Small intestine (tissue), 7 donors: ENCODE results near the gene PDE11A. TPM values are rescaled to one million over a fixed set of nuclear protein-coding genes. Genes with fewer than 3 reads are reported as not detected.

ENCODE experiments used
- DNase-seq, 2 donors: peaks; one replicate each; pipeline versions ENCODE4 v3.0.0 to v3.0.0-alpha.2; 2013
- FAIRE-seq: peaks from 2 replicates; lab custom pipeline; 2012; peaks lifted over from hg19 to GRCh38; lab: Jason Lieb, UNC
- H3K27ac ChIP-seq, 3 donors: one replicate each; pipeline ENCODE4 v1.5.1; 2013; ENCODE audit warnings: low read length in 2 of 3, mild to moderate bottlenecking in 2 of 3, control low read depth in 1 of 3, inconsistent platforms in 1 of 3, low read depth in 1 of 3, moderate library complexity in 1 of 3
- H3K27me3 ChIP-seq, 3 donors: one replicate each; pipeline ENCODE4 v1.6.1; 2013; ENCODE audit warnings: low read length in 3 of 3, inconsistent platforms in 1 of 3; ENCODE audit not compliant: control insufficient read depth in 3 of 3, insufficient read depth in 3 of 3
- H3K36me3 ChIP-seq, 3 donors: one replicate each; pipeline ENCODE4 v1.6.1; 2013; ENCODE audit warnings: low read length in 3 of 3, inconsistent platforms in 1 of 3, low read depth in 1 of 3, mild to moderate bottlenecking in 1 of 3, moderate library complexity in 1 of 3; ENCODE audit not compliant: control insufficient read depth in 3 of 3, insufficient read depth in 2 of 3
- H3K4me1 ChIP-seq, 3 donors: one replicate each; pipeline ENCODE4 v1.6.1; 2013; ENCODE audit warnings: low read length in 2 of 3, inconsistent platforms in 1 of 3, low read depth in 1 of 3, mild to moderate bottlenecking in 1 of 3, moderate library complexity in 1 of 3; ENCODE audit not compliant: control insufficient read depth in 3 of 3, insufficient read depth in 2 of 3
- H3K4me3 ChIP-seq, 3 donors: one replicate each; pipeline ENCODE4 v1.5.1; 2013; ENCODE audit warnings: low read length in 3 of 3, control low read depth in 1 of 3, inconsistent platforms in 1 of 3, low read depth in 1 of 3, mild to moderate bottlenecking in 1 of 3, moderate library complexity in 1 of 3
- H3K9me3 ChIP-seq, 2 donors: one replicate each; pipeline ENCODE4 v1.6.1; 2013; ENCODE audit warnings: low read depth in 1 of 2, low read length in 1 of 2; ENCODE audit not compliant: control insufficient read depth in 2 of 2, insufficient read depth in 1 of 2
- WGBS, 3 donors: extraction: QIAGEN DNeasy Blood & Tissue Kit; methylation state at CpG; one replicate each; pipeline ENCODE4 v1.1.7; 2013; 5-methylcytosine and 5-hydroxymethylcytosine counted together
- polyA plus RNA-seq, 4 donors: library from polyadenylated mRNA; stranded (reverse) in 3 of 4; unstranded in 1 of 4; fragments of 200-250 nt in 3 of 4; fragments of 120-200 nt in 1 of 4; gene quantifications; one replicate each; pipeline versions ENCODE4 v1.2.1 to v1.2.3, GENCODE V29; 2013
- donor health status: healthy with polysubstance abuse.
- donor health status: control.
- donor health status: control.
- donor health status: Bipolar disorder and iron deficiency.
- donor health status: healthy.

Gene PDE11A
- polyA plus RNA-seq, 4 donors: 0.27 to 3.8 (median 0.84) TPM

DNA sequence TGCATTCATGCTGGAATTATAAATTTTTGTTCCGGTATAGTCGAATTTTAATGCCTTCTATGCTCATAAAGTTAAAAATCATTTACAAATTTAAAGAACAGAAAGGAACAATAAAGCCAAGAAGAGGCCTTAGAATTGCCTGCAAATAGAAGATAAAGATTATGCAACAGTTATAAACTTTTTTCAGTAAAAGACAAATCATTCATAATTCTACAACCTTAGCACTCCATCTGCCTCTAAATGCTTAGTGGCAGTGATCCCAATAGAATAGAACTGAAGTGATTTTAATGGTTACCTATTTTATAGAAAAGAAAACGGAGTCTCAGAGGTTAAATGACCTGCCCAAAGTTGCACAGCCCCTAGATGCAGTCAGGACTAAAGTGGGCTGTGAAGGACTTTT is 468.8 kb downstream of the PDE11A start:
- Histone ChIP-seq H3K36me3 (no peaks in the 10 kb centered on the region), H3K4me1 (peaks cover 0 to 13% (median 0%) of the 10 kb centered on the region in 3 donors), H3K9me3 (peaks cover 0 to 7% of the 10 kb centered on the region in 2 donors), H3K4me3 (no peak overlapping the region), H3K27ac (peak overlapping the region in 1 of 3 donors; percentile 30), H3K27me3 (no peaks in the 10 kb centered on the region)
- FAIRE-seq (no peak), DNase-seq (no peak)
- 49 to 64% (median 57%) methylated on average over 3 of the region's 3 CpGs for WGBS, 3 donors

DNA sequence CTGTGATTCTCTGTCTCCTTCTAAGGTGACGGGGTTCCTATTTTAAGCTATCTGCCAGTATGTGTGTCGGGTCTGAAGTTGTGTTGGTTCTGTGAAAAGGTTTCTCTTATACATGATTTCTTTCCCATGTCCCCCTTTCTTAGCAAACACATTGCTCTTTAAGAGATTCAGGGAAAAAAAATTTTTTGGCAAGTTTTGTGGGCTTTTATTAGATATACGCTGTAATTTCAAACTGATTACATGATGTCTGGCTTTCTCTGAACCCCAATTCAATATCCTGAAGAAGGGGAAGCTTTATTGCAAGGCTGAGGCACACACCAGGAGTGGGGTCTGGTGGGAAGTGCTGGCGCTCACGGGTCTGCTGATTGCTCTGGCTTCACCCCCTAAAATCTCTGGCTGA is 469.4 kb downstream of the PDE11A start:
- H3K27ac ChIP-seq: no peak overlapping the region
- no peak for DNase-seq
- no peak for FAIRE-seq
- peaks cover 0 to 19% (median 0%) of the 10 kb centered on the region in 3 donors for H3K4me1 ChIP-seq
- WGBS, 3 donors: 49 to 62% (median 59%) methylated on average over 5 of the region's 5 CpGs
- H3K36me3 ChIP-seq: no peaks in the 10 kb centered on the region
- peaks cover 0 to 7% of the 10 kb centered on the region in 2 donors for H3K9me3 ChIP-seq
- H3K27me3 ChIP-seq: no peaks in the 10 kb centered on the region
- no peak overlapping the region for H3K4me3 ChIP-seq

DNA sequence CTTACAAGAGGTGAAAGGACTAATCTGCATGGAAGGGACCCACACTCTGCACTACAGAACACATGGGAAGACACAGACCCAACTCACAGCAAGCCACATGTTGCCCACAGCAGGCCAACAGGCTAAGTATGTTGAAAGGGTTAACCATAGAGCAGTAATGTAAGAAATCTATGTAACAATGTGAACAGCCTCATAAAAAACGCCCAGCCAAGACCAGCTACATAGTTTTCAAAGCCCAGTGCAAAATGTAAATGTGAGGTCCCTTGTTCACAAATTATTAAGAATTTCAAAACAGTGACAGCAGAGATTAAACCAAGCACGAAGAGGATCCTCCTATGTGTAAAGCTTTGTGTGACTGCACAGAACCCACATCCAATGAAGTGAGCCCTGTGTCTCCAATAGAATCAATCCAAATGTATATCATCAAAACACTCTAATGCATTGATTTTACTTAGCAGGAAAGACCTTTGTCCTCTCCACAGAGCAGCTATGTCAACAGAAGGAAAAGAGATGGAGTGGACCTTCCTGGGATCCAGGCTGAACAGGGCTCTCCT is 469.9 kb downstream of the PDE11A start:
- 11 to 42% (median 34%) methylated on average over 2 of the region's 2 CpGs for WGBS, 3 donors
- Histone ChIP-seq H3K9me3 (peaks cover 0 to 7% of the 10 kb centered on the region in 2 donors), H3K27me3 (no peaks in the 10 kb centered on the region), H3K27ac (no peak overlapping the region), H3K36me3 (no peaks in the 10 kb centered on the region), H3K4me1 (peaks cover 0 to 24% (median 0%) of the 10 kb centered on the region in 3 donors), H3K4me3 (no peak overlapping the region)
- FAIRE-seq: no peak
- peak; percentile 52 to 54 for DNase-seq

DNA sequence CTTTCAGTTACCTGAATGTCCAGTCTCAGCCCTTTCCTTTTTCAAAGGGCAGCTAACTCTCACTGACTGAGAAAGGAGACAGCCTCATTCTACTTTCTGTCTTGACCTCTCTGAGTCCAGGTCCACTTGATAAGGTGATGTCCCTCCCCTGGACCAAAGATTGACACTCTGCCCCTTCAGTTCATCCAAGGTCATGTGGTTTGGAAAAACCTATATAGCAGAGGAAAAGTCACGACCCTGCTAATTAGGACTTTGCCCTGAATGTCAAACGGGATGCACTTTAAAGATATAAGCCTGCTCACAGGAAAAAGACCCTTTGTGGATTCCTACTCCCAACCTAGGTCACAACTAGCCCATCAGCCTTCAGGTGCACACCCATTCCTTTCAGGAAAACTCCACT is 471.7 kb downstream of the PDE11A start:
- Histone ChIP-seq H3K27ac (no peak overlapping the region), H3K36me3 (no peaks in the 10 kb centered on the region), H3K9me3 (peaks cover 0 to 7% of the 10 kb centered on the region in 2 donors), H3K4me1 (peaks cover 0 to 25% (median 0%) of the 10 kb centered on the region in 3 donors), H3K27me3 (no peaks in the 10 kb centered on the region), H3K4me3 (no peak overlapping the region)
- WGBS, 3 donors: 23 to 65% (median 40%) methylated on average over 2 of the region's 2 CpGs
- FAIRE-seq: no peak
- DNase-seq: no peak

DNA sequence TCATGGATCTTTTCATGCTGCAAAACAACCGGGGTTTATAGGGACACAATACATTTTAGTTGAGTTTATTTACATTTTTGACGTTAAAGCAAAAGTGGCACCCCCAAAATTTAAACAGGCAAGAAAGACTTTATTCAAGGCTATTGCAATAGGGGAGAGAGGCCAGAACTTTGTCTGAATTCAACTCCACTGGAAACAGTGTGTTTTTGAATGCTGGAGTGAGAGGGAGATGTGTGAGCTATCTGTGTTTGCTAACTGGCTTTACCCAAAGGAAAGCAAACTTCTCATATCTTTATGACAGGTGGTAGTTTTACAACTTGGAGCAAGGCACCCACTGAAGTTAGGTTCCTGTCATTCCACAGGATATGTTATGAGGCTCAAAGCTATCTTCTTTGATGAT is 472.6 kb downstream of the PDE11A start:
- no peak overlapping the region for H3K27ac ChIP-seq
- peaks cover 0 to 25% (median 0%) of the 10 kb centered on the region in 3 donors for H3K4me1 ChIP-seq

DNA sequence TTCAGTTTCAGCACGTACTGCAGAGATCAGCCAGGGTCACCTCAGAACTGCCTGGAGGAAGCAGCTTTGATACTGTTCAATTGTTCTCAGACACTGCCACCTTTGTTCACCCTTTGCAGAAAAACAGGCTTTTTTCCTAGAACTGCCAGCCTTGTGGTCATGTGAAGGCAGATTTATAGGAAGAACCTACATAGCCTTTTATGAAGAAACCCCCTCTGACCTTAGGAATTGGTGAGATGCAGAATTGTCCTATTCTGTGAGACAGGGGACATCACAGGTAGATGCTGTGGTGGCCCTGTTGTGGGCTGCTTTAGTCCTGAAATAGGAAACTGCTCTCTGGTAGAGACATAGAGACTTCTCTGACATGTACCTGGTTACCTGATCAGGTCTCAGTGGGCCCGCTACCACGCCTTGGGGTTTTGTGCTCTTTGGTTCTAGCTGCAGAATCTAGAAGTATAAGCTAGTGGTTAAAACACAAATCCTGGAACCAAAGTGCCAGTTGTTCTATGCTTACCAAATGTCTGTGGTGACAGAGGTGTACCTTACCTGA is 473.4 kb downstream of the PDE11A start:
- no peaks in the 10 kb centered on the region for H3K27me3 ChIP-seq
- H3K9me3 ChIP-seq: peaks cover 0 to 7% of the 10 kb centered on the region in 2 donors
- H3K27ac ChIP-seq: peak overlapping the region in 1 of 3 donors; percentile 10
- FAIRE-seq: no peak
- 66 to 73% (median 70%) methylated on average over 3 of the region's 3 CpGs for WGBS, 3 donors
- no peak for DNase-seq
- peaks cover 0 to 25% (median 0%) of the 10 kb centered on the region in 3 donors for H3K4me1 ChIP-seq
- no peaks in the 10 kb centered on the region for H3K36me3 ChIP-seq
- H3K4me3 ChIP-seq: no peak overlapping the region

More for the DNA sequence above, 472.6 kb downstream of the PDE11A start:
- 67 to 87% (median 85%) methylated on average over 2 of the region's 2 CpGs for WGBS, 3 donors
- DNase-seq (no peak), FAIRE-seq (no peak)
- H3K36me3 ChIP-seq: no peaks in the 10 kb centered on the region
- no peaks in the 10 kb centered on the region for H3K27me3 ChIP-seq
- no peak overlapping the region for H3K4me3 ChIP-seq
- H3K9me3 ChIP-seq: peaks cover 0 to 7% of the 10 kb centered on the region in 2 donors

DNA sequence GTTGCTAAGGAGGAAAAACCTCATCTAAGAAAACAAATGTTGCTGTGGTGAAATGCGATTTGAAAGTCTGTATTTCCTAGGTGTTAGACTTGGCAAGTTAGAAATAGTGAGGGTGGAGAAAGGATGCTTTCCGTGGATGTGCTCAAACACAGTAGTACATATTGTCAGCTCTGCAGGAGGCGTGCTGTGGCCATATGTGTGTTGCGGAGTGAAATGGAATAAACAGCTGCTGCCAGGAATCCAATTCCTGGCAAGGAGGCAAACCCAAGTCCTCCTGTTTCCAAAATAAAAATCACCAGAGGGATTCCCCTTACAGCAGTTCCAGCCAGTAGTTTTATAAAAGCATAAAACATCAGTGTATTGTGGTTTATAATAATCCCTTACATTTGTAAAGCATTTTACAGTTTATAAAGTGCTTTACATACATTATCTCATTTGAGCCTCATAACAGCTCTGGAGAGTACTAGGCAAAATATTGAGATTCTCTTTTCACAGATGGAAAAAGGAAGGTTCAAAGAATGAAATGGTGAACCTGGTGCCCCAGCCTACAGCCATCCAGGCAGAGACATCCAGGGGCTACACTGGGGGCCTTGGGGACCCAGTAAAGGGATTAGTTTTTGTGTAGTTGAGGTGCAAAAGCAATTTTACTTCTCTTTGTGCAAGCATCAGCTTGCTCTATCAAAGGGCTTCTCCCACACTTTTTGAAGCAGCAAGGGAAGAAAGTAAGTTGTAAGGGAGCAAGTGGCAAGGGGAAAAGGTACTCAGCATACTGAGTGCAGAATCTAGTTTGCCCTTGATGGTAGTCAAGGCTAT is 474.0 kb downstream of the PDE11A start:
- no peaks in the 10 kb centered on the region for H3K27me3 ChIP-seq
- FAIRE-seq (no peak), DNase-seq (peak in 1 of 2 donors; percentile 21)
- no peak overlapping the region for H3K4me3 ChIP-seq
- 59 to 87% (median 80%) methylated on average over 4 of the region's 4 CpGs for WGBS, 3 donors
- H3K9me3 ChIP-seq: peaks cover 0 to 7% of the 10 kb centered on the region in 2 donors
- peak overlapping the region in 1 of 3 donors; percentile 10 for H3K27ac ChIP-seq
- peaks cover 0 to 25% (median 0%) of the 10 kb centered on the region in 3 donors for H3K4me1 ChIP-seq
- no peaks in the 10 kb centered on the region for H3K36me3 ChIP-seq

DNA sequence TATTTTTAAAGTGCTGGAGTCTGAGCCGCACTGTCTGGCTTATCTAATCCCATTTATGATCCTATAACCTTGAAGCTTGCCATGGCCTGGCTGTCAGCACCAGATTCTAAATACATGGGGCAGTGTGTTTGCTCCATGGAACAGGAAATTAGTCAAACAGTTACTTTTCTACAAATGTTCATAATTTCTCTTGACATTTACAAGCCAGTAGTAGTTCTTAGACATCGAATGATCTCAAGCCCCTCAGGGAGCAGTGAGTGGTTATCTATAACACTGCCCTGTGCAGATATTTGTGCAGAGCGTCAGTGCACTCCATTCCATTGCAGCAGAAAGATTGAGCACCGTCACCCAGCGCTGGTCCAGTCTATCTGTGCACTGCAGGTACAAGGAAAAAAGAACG is 474.8 kb downstream of the PDE11A start:
- H3K9me3 ChIP-seq: peaks cover 0 to 7% of the 10 kb centered on the region in 2 donors
- no peak for FAIRE-seq
- H3K36me3 ChIP-seq: no peaks in the 10 kb centered on the region
- peak in 1 of 2 donors; percentile 15 for DNase-seq
- no peak overlapping the region for H3K27ac ChIP-seq
- H3K27me3 ChIP-seq: no peaks in the 10 kb centered on the region
- peaks cover 0 to 20% (median 0%) of the 10 kb centered on the region in 3 donors for H3K4me1 ChIP-seq
- WGBS, 3 donors: 35 to 52% (median 42%) methylated on average over 6 of the region's 6 CpGs
- no peak overlapping the region for H3K4me3 ChIP-seq
